Body of pancreas (tissue), 4 donors: Measurements from ENCODE around the gene MOV10L1.

Experiments used
- POLR2A ChIP-seq, 3 donors: fragments of 450-650 bp; IDR thresholded peaks; one replicate each; pipeline ENCODE4 v1.6.1; 2016; ENCODE audit warnings: antibody characterized with exemption in 3 of 3, mild to moderate bottlenecking in 2 of 3
- TF ChIP-seq, protein P1 (sequence below), 7 experiments: fragments of 450-650 bp in 4 of 7; fragments of 200-600 bp in 3 of 7; sonication (generic) in 3 of 7; IDR thresholded peaks; one replicate each; pipeline ENCODE4 v1.5.1; 2016 to 2019; ENCODE audit warnings: antibody characterized with exemption in 7 of 7

DNA sequence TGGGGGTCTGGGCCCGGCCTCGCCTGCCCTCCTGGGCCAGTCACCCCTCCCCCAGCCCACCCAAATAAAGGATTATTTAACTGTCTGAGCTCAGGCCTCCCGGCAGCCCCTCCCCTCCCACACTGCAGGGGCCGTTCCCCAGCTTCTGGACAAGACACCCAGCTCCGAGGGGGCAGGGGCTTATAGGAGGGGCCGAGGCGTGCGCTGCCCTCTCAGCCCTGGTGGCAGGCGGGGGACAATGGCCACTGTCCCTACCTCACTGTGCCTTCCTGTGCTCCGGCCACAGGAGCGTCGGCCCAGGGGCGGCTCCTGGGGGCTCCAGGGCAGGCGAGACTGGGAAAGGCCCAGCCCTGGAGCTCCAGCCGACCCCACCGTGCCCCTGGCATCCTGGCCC, 108.8 kb downstream of the MOV10L1 start:
- TF ChIP-seq, protein P1, sequence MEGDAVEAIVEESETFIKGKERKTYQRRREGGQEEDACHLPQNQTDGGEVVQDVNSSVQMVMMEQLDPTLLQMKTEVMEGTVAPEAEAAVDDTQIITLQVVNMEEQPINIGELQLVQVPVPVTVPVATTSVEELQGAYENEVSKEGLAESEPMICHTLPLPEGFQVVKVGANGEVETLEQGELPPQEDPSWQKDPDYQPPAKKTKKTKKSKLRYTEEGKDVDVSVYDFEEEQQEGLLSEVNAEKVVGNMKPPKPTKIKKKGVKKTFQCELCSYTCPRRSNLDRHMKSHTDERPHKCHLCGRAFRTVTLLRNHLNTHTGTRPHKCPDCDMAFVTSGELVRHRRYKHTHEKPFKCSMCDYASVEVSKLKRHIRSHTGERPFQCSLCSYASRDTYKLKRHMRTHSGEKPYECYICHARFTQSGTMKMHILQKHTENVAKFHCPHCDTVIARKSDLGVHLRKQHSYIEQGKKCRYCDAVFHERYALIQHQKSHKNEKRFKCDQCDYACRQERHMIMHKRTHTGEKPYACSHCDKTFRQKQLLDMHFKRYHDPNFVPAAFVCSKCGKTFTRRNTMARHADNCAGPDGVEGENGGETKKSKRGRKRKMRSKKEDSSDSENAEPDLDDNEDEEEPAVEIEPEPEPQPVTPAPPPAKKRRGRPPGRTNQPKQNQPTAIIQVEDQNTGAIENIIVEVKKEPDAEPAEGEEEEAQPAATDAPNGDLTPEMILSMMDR (IDR thresholded peaks at IDR 0.05): no peak
- no peak for TF ChIP-seq POLR2A (IDR thresholded peaks at IDR 0.05)
